Stimulated activated CD4-positive, alpha-beta T cell treated with anti-CD3 and anti-CD28 coated beads, Interleukin-12 subunit alpha, Interleukin-12 subunit beta, amount 100 ng/mL, for 24 hours (primary cell): ENCODE measurements around the gene MUC12.
"Not testable (repeated sequence)": the region's sequence is repeated elsewhere in the genome, so short reads cannot be mapped to it uniquely, and the experiment has no call there.

Experiments used
- DNase-seq, 2 experiments: peaks; one replicate each; pipeline ENCODE4 v3.0.0-alpha.2; 2020; ENCODE audit warnings: low read depth in 2 of 2

MUC12 gene

GRCh38 chr7:100985033-100985797, 15.8 kb downstream of the MUC12 start:
- DNase-seq = not testable (repeated sequence)

- DNase-seq = no peak
These were observed 22.3 kb downstream of the MUC12 start for GRCh38 chr7:100991631-100992030.

DNA sequence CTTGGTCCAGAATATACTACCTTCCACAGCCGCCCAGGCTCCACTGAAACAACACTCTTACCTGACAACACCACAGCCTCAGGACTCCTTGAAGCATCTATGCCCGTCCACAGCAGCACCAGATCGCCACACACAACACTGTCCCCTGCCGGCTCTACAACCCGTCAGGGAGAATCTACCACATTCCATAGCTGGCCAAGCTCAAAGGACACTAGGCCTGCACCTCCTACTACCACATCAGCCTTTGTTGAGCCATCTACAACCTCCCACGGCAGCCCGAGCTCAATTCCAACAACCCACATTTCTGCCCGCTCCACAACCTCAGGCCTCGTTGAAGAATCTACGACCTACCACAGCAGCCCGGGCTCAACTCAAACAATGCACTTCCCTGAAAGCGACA, 22.9 kb downstream of the MUC12 start:
- not testable (repeated sequence) for DNase-seq

GRCh38 chr7:100994671-100995070, 25.3 kb downstream of the MUC12 start:
- not testable (repeated sequence) for DNase-seq

DNA sequence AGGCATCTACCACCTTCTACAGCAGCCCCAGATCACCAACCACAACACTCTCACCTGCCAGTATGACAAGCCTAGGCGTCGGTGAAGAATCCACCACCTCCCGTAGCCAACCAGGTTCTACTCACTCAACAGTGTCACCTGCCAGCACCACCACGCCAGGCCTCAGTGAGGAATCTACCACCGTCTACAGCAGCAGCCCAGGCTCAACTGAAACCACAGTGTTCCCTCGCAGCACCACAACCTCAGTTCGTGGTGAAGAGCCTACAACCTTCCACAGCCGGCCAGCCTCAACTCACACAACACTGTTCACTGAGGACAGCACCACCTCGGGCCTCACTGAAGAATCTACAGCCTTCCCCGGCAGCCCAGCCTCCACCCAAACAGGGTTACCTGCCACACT, 29.2 kb downstream of the MUC12 start:
- not testable (repeated sequence) for DNase-seq

DNA sequence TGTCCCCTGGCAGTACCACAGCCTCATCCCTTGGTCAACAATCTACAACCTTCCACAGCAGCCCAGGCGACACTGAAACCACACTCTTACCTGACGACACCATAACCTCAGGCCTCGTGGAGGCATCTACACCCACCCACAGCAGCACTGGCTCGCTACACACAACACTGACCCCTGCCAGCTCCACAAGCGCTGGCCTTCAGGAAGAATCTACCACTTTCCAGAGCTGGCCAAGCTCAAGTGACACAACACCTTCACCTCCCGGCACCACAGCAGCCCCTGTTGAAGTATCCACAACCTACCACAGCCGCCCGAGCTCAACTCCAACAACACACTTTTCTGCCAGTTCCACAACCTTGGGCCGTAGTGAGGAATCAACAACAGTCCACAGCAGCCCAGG, 30.0 kb downstream of the MUC12 start:
- not testable (repeated sequence) for DNase-seq

GRCh38 chr7:101000025-101000424, 30.7 kb downstream of the MUC12 start:
- not testable (repeated sequence) for DNase-seq

GRCh38 chr7:101002333-101002732, 33.0 kb downstream of the MUC12 start:
- not testable (repeated sequence) for DNase-seq

DNA sequence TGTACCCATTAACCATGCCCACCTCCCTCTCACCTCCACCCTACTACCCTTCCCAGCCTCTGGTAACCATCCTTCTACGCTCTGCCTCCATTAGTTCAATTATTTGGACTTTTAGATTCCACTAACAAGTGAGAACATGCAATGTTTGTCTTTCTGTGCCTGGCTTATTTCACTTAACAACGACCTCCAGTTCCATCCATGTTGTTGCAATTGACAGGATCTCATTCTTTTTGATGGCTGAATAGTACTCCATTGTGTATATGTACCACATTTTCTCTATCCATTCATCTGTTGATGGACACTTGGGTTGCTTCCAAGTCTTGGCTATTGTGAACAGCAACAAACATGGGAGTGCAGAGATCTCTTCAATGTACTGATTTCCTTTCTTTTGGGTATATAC, 38.0 kb downstream of the MUC12 start:
- DNase-seq = not testable (repeated sequence)

DNA sequence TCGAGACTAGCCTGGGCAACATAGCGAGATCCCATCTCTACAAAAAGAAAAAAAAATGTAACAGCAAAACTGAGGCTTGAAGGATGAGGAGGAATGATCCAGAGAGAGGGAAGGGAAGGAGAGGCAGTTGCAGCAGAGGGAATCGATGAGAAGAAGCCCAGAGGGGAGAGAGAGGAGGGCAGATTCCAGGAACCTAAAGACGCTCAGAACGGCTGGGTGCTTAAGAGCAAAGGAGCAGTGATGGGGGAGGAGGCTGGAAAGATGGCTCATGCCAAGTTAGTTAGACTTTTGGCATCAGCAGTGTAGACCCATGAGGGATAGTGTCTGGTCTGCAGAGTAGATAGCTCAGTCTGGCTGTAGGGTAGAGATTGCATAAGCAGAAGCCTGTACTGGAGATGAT, 40.3 kb downstream of the MUC12 start:
- DNase-seq = no peak

DNA sequence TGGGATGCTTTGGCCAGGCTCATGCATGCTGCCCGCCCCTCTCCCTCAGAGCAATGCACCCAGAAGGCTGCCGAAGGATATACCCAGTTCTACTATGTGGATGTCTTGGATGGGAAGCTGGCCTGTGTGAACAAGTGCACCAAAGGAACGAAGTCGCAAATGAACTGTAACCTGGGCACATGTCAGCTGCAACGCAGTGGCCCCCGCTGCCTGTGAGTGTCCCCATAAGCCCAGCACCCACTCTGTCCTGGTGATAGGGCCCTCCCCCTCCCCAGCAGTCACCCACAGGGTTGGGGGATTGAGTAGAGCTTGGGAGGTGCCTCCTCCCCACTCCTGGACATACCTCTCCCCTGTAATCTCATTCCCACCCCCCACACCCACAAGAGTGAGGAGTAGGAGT, 43.6 kb downstream of the MUC12 start:
- no peak for DNase-seq

- DNase-seq = no peak
These were observed 46.3 kb downstream of the MUC12 start for GRCh38 chr7:101015626-101016025.

GRCh38 chr7:101017064-101017777, 47.9 kb downstream of the MUC12 start:
- peak; percentile 37 to 63 for DNase-seq

GRCh38 chr7:101018271-101019167, 49.2 kb downstream of the MUC12 start:
- DNase-seq = no peak

- DNase-seq = no peak
These were observed 51.1 kb downstream of the MUC12 start for GRCh38 chr7:101020444-101020843.

DNA sequence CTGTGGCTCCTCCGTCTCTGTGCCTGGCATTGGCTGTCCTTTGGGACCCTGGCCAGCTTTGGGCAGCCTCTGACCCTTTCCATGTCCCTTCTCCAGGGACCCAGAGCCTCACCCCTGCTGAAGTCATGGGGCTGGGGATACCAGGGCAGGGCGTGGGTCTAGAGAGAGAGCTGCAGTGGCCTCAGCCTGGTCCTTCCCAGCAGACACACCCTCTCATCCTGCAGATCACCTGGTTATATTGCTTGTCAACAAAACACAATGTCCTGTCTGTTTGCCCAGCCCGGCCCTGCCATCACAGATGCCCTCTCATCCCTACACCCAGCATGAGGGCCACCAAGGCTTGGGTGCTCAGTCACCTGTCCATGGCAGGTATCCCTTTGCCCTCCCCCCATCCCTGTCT, 52.3 kb downstream of the MUC12 start:
- DNase-seq = no peak

DNA sequence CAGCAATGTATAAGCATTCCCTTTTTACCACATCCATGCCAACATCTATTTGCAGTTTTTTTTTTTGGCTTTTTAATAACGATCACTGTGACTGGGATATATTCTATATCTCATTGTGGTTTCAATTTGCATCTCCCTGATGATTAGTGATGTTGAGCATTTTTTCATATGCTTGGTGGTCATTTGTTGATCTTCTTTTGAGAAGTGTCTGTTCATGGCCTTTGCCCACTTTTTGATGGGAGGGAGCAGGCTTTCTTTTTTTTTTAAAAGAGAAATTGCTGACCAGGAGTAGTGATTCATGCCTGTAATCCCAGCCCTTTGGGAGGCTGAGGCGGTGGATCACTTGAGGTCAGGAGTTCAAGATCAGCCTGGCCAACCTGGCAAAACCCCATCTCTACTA, 54.5 kb downstream of the MUC12 start:
- no peak for DNase-seq

DNA sequence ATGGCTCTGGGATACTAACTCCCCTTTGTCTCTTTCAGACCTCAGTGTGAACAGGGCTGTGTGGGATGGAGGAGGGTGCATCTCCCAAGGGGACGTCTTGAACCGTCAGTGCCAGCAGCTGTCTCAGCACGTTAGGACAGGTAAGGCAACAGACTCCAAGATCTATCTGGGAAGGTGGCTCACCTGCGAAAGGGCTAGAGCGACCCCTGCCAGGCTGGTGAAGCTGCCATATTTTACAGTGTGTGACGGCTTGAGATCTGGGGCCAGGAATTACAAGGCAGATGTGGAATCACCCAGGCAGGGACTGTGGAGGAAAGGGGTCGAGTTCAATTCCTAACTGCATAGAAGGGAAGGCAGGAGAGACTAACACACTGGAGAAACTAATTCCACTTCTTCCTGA, 61.7 kb downstream of the MUC12 start:
- DNase-seq = no peak

DNA sequence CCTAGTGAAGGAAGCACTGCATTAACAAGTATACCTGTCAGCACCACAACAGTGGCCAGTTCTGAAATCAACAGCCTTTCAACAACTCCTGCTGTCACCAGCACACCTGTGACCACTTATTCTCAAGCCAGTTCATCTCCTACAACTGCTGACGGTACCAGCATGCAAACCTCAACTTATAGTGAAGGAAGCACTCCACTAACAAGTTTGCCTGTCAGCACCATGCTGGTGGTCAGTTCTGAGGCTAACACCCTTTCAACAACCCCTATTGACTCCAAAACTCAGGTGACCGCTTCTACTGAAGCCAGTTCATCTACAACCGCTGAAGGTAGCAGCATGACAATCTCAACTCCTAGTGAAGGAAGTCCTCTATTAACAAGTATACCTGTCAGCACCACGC, 66.6 kb downstream of the MUC12 start:
- no peak for DNase-seq

- DNase-seq = not testable (repeated sequence)
These were observed 71.9 kb downstream of the MUC12 start for GRCh38 chr7:101041283-101041682.

- peak in 1 of 2 experiments; percentile 24 for DNase-seq
These were observed 89.0 kb downstream of the MUC12 start for GRCh38 chr7:101058355-101058754.

GRCh38 chr7:101059620-101059942, 90.2 kb downstream of the MUC12 start:
- no peak for DNase-seq
